ENCODE data around the gene CD209. TPM values are rescaled to one million over a fixed set of nuclear protein-coding genes. Genes with fewer than 3 reads are reported as not detected.
A peak's percentile ranks its signal among the peaks of the same experiment; 100 is the strongest.

The CD209 gene
- total and polyA plus RNA-seq, 5 experiments from 2014 or later: 0.11 to 0.26 TPM; not detected in 3

GRCh38 chr19:7784856-7785255 lies 37.5 kb upstream of the CD209 start:
- Mint-ChIP-seq H3K27ac (no peak overlapping the region), H3K4me3 (no peak overlapping the region), H3K36me3 (peaks cover 0 to 2% (median 0%) of the 10 kb centered on the region in 3 donors), H3K4me1 (peaks cover 7 to 19% (median 14%) of the 10 kb centered on the region in 4 donors), H3K27me3 (peaks cover 4 to 27% (median 22%) of the 10 kb centered on the region in 5 donors), H3K9me3 (peaks cover 0 to 5% (median 0%) of the 10 kb centered on the region in 9 donors)
- POLR2A ChIA-PET: no interaction called here
- DNase-seq: no peak
- ATAC-seq: no peak

DNA sequence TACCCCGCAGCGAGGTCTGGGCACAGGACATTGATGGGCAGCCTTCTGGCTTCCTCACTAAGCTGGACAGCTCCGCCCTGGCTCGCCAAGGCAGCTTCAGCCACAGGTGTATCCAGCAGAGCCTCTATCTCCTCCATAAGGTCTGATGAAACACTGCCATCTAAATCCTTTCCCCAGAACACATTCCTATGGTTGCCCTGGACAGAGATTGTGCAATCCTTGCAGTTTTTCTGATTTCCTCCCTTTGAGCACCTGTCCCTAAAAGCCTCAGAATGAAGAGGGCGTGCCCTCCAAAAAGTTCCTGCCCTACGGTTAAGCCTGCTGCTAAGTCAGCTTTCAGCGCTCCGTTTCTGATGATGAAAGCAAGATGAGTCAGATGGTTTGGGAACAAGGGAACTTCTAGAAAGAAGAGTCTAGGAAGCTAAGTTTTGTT lies 36.7 kb upstream of the CD209 start:
- peaks cover 0 to 2% (median 0%) of the 10 kb centered on the region in 3 donors for H3K36me3 Mint-ChIP-seq
- peaks cover 0 to 5% (median 0%) of the 10 kb centered on the region in 9 donors for H3K9me3 Mint-ChIP-seq
- peaks cover 4 to 22% (median 20%) of the 10 kb centered on the region in 5 donors for H3K27me3 Mint-ChIP-seq
- H3K4me3 Mint-ChIP-seq: no peak overlapping the region
- H3K27ac Mint-ChIP-seq: no peak overlapping the region
- POLR2A ChIA-PET: no interaction called here
- DNase-seq (no peak), ATAC-seq (no peak)
- H3K4me1 Mint-ChIP-seq: peaks cover 3 to 12% (median 8%) of the 10 kb centered on the region in 4 donors

- Mint-ChIP-seq H3K4me1 (peaks cover 0 to 9% (median 0%) of the 10 kb centered on the region in 4 donors), H3K9me3 (peaks cover 0 to 5% (median 0%) of the 10 kb centered on the region in 9 donors)
- no peak for DNase-seq
Measured at GRCh38 chr19:7781157-7781556, 33.8 kb upstream of the CD209 start.

GRCh38 chr19:7779631-7780486 lies 32.5 kb upstream of the CD209 start:
- peaks cover 0 to 12% (median 4%) of the 10 kb centered on the region in 5 donors for H3K27me3 Mint-ChIP-seq
- no peaks in the 10 kb centered on the region for H3K36me3 Mint-ChIP-seq
- no peak overlapping the region for H3K27ac Mint-ChIP-seq
- H3K9me3 Mint-ChIP-seq: peaks cover 0 to 2% (median 0%) of the 10 kb centered on the region in 9 donors
- POLR2A ChIA-PET: no interaction called here
- ATAC-seq: no peak
- DNase-seq: no peak
- H3K4me3 Mint-ChIP-seq: no peak overlapping the region
- H3K4me1 Mint-ChIP-seq: peaks cover 0 to 9% (median 0%) of the 10 kb centered on the region in 4 donors

More at GRCh38 chr19:7781157-7781556, 33.8 kb upstream of the CD209 start:
- Mint-ChIP-seq H3K4me3 (no peak overlapping the region), H3K27ac (no peak overlapping the region), H3K27me3 (peaks cover 0 to 14% (median 4%) of the 10 kb centered on the region in 5 donors), H3K36me3 (peaks cover 0 to 2% (median 0%) of the 10 kb centered on the region in 3 donors)
- ATAC-seq: no peak
- POLR2A ChIA-PET: interaction anchor here (0.5 kb wide), 1 partner anchor 1387 kb away, joined by 3 read pairs; no protein-coding TSS in a partner anchor

- Mint-ChIP-seq H3K4me1 (peaks cover under 1 to 11% (median 4%) of the 10 kb centered on the region in 4 donors), H3K27ac (no peak overlapping the region), H3K36me3 (no peaks in the 10 kb centered on the region), H3K4me3 (no peak overlapping the region), H3K9me3 (peaks cover 0 to 2% (median 0%) of the 10 kb centered on the region in 9 donors), H3K27me3 (peaks cover 0 to 3% (median 0%) of the 10 kb centered on the region in 5 donors)
- DNase-seq (no peak), ATAC-seq (no peak)
- POLR2A ChIA-PET: interaction anchor here (0.7 kb wide), 1 partner anchor 301 kb away, joined by 6 read pairs; no protein-coding TSS in a partner anchor
Measured at GRCh38 chr19:7778081-7778480, 30.7 kb upstream of the CD209 start.

DNA sequence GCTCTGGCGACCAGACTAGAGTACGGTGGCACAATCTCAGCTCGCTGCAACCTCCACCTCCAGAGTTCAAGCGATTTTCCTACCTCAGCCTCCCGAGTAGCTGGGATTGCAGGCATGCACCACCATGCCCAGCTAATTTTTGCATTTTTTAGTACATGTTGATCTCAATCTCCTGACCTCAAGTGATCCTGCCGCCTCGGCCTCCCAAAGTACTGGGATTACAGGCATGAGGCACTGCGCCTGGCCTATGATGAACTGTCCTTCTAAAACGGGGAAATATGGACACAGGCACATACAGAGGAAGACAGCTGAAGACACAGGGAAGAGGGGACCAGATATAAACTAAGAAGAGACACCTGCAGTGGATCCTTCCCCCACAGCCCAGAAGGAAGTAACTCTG lies 28.4 kb upstream of the CD209 start:
- Mint-ChIP-seq H3K27me3 (peaks cover 0 to 1% (median 0%) of the 10 kb centered on the region in 5 donors), H3K36me3 (no peaks in the 10 kb centered on the region), H3K4me1 (peaks cover 7 to 23% (median 18%) of the 10 kb centered on the region in 4 donors), H3K27ac (no peak overlapping the region), H3K4me3 (no peak overlapping the region), H3K9me3 (peaks cover 0 to 2% (median 0%) of the 10 kb centered on the region in 9 donors)
- ATAC-seq (no peak), DNase-seq (no peak)
- POLR2A ChIA-PET: interaction anchor here (0.6 to 1.6 kb wide), 2 partner anchors 95 to 186 kb away, joined by 4 to 6 read pairs; partner anchors contain the start of gene TRAPPC5

- no peak for DNase-seq
- no peak for ATAC-seq
- Mint-ChIP-seq H3K9me3 (no peaks in the 10 kb centered on the region), H3K4me3 (no peak overlapping the region), H3K36me3 (no peaks in the 10 kb centered on the region), H3K4me1 (peaks cover 7 to 23% (median 18%) of the 10 kb centered on the region in 4 donors), H3K27me3 (peaks cover 0 to 1% (median 0%) of the 10 kb centered on the region in 5 donors), H3K27ac (peak overlapping the region in 2 of 10 donors; percentile 7 to 22)
- POLR2A ChIA-PET: no interaction called here
Measured at GRCh38 chr19:7773841-7774240, 26.5 kb upstream of the CD209 start.

DNA sequence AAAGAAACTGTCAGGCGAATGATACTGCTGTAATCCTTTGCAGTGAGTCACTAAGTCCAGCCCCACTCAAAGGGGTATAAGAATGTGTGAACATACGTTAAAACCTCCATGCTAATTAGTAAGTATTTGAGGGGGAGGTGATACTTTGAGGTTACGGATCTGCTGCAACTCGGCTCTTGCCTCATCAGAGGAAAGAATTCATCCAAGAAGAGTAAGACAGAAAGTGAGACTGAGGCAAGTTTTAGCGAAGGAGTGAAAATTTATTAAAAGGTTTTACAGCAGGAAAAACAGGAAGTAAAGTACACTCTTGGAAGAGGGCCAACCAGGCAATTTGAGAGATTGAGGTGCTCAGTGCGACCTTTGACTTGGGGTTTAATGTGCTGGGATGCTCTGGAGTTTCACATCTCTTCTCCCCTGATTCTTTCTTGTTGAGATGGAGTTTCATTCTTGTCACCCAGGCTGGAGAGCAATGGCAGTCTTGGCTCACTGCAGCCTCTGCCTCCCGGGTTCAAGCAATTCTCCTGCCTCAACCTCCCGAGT lies 25.5 kb upstream of the CD209 start:
- peak overlapping the region in 9 of 10 donors; percentile 36 to 76 (median 62) for H3K4me3 Mint-ChIP-seq
- peak in 2 of 10 donors; percentile 13 to 40 for DNase-seq

GRCh38 chr19:7771072-7771471 lies 23.7 kb upstream of the CD209 start:
- Mint-ChIP-seq H3K9me3 (no peaks in the 10 kb centered on the region), H3K36me3 (no peaks in the 10 kb centered on the region), H3K27me3 (peaks cover 0 to 6% (median 0%) of the 10 kb centered on the region in 5 donors), H3K4me3 (no peak overlapping the region), H3K4me1 (peaks cover 9 to 23% (median 16%) of the 10 kb centered on the region in 4 donors), H3K27ac (peak overlapping the region in 2 of 10 donors; percentile 20 to 74)
- POLR2A ChIA-PET: no interaction called here
- DNase-seq (no peak), ATAC-seq (no peak)

More for the DNA sequence above, 25.5 kb upstream of the CD209 start:
- POLR2A ChIA-PET: no interaction called here
- Mint-ChIP-seq H3K27me3 (peaks cover 0 to 1% (median 0%) of the 10 kb centered on the region in 5 donors), H3K4me1 (peaks cover 7 to 23% (median 16%) of the 10 kb centered on the region in 4 donors), H3K27ac (peak overlapping the region in 8 of 10 donors; percentile 33 to 90 (median 70)), H3K36me3 (no peaks in the 10 kb centered on the region), H3K9me3 (no peaks in the 10 kb centered on the region)
- ATAC-seq: peak; percentile 68 to 78

- H3K9me3 Mint-ChIP-seq: no peaks in the 10 kb centered on the region
- H3K4me3 Mint-ChIP-seq: no peak overlapping the region
- H3K27ac Mint-ChIP-seq: no peak overlapping the region
- peaks cover 9 to 23% (median 16%) of the 10 kb centered on the region in 4 donors for H3K4me1 Mint-ChIP-seq
- H3K36me3 Mint-ChIP-seq: no peaks in the 10 kb centered on the region
- POLR2A ChIA-PET: no interaction called here
- no peak for DNase-seq
- peaks cover 0 to 6% (median 0%) of the 10 kb centered on the region in 5 donors for H3K27me3 Mint-ChIP-seq
- ATAC-seq: no peak
Measured at GRCh38 chr19:7769171-7769570, 21.8 kb upstream of the CD209 start.

DNA sequence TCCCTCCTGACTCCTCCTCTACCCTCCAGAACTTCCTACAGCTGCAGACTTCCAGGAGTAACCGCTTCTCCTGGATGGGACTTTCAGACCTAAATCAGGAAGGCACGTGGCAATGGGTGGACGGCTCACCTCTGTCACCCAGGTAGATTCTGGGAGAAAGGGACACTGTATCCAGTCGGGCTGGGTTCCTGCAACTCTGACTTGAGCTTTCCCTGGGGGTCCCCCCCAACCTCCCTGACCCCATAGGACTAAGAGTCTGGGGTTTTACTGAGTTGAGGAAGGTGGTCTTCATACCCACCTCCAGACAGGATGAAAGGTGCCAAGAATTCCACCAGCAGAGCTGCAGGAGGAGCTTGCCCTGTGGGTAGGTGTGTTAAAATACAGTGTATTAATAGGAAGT lies 20.2 kb upstream of the CD209 start:
- H3K4me1 Mint-ChIP-seq: peaks cover 9 to 16% (median 14%) of the 10 kb centered on the region in 4 donors
- peaks cover 0 to 6% (median 0%) of the 10 kb centered on the region in 5 donors for H3K27me3 Mint-ChIP-seq
- ATAC-seq (no peak), DNase-seq (no peak)
- POLR2A ChIA-PET: no interaction called here
- H3K27ac Mint-ChIP-seq: no peak overlapping the region
- H3K9me3 Mint-ChIP-seq: no peaks in the 10 kb centered on the region
- no peaks in the 10 kb centered on the region for H3K36me3 Mint-ChIP-seq
- H3K4me3 Mint-ChIP-seq: no peak overlapping the region

DNA sequence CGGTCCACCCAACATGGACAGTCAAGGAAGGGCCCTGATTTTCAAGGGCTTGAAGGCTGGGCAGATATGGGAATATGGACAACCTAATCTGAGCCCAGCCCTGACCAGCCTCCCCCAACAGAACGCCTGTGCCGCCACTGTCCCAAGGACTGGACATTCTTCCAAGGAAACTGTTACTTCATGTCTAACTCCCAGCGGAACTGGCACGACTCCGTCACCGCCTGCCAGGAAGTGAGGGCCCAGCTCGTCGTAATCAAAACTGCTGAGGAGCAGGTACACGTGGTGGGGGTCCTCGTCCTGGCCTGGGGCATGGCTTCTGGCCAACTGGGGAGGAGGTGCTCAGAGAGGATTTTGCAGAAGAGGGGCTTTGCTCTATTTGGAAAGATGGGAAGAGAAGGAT lies 19.2 kb upstream of the CD209 start:
- POLR2A ChIA-PET: no interaction called here
- Mint-ChIP-seq H3K4me3 (no peak overlapping the region), H3K9me3 (no peaks in the 10 kb centered on the region), H3K27ac (no peak overlapping the region), H3K27me3 (peaks cover 0 to 6% (median 0%) of the 10 kb centered on the region in 5 donors), H3K4me1 (peaks cover 6 to 13% (median 9%) of the 10 kb centered on the region in 4 donors), H3K36me3 (no peaks in the 10 kb centered on the region)
- DNase-seq: no peak
- ATAC-seq: no peak

Data from naive thymus-derived CD8-positive, alpha-beta T cell (primary cell).